GM21390 (cell line): ENCODE results near the gene CEBPB.
"Not testable (repeated sequence)": the region's sequence is repeated elsewhere in the genome, so short reads cannot be mapped to it uniquely, and the experiment has no call there.

Experiments
- ATAC-seq: cut with Tn5 transposase; IDR thresholded peaks from one replicate; pipeline ENCODE4 v1.9.1; 2021; ENCODE audit not compliant: unreplicated experiment

CEBPB gene

GRCh38 chr20:50190251-50191064, at the start of gene CEBPB:
CEBPB (plus strand) TSS chr20:50190830; CDS start chr20:50191034, 204 bp downstream.
- peak; percentile 44 for ATAC-seq

GRCh38 chr20:50141018-50141675, 49.5 kb upstream of the CEBPB start:
- ATAC-seq, result no peak

- ATAC-seq, result no peak
Observed at GRCh38 chr20:50141811-50142561, 48.6 kb upstream of the CEBPB start.

- no peak for ATAC-seq
Observed at GRCh38 chr20:50142812-50143211, 47.8 kb upstream of the CEBPB start.

- ATAC-seq, result no peak
Observed at GRCh38 chr20:50144362-50144761, 46.3 kb upstream of the CEBPB start.

- no peak for ATAC-seq
Observed at GRCh38 chr20:50145566-50145965, 45.1 kb upstream of the CEBPB start.

- no peak for ATAC-seq
Observed at GRCh38 chr20:50146214-50146613, 44.4 kb upstream of the CEBPB start.

- peak; percentile 70 for ATAC-seq
Observed at GRCh38 chr20:50146732-50147662, 43.6 kb upstream of the CEBPB start.

- no peak for ATAC-seq
Observed at GRCh38 chr20:50149481-50150254, 41.0 kb upstream of the CEBPB start.

- ATAC-seq, result no peak
Observed at GRCh38 chr20:50151034-50151743, 39.4 kb upstream of the CEBPB start.

- ATAC-seq, result no peak
Observed at GRCh38 chr20:50152394-50153152, 38.1 kb upstream of the CEBPB start.

- ATAC-seq, result no peak
Observed at GRCh38 chr20:50153153-50153499, 37.5 kb upstream of the CEBPB start.

- ATAC-seq, result peak; percentile 93
Observed at GRCh38 chr20:50153500-50154377, 36.9 kb upstream of the CEBPB start, which contains the start of gene PEDS1. PEDS1 (minus strand) TSS chr20:50153723; CDS start chr20:50153637, 86 bp downstream.

GRCh38 chr20:50161494-50161893, 29.1 kb upstream of the CEBPB start:
- not testable (repeated sequence) for ATAC-seq

GRCh38 chr20:50163570-50164317, 26.9 kb upstream of the CEBPB start:
- no peak for ATAC-seq

- ATAC-seq, result peak; percentile 92
Observed at GRCh38 chr20:50165684-50166554, 24.7 kb upstream of the CEBPB start.
